ENCODE results near the gene SF1. TPM values are rescaled to one million over a fixed set of nuclear protein-coding genes. Genes with fewer than 3 reads are reported as not detected.

The SF1 gene, protein sequence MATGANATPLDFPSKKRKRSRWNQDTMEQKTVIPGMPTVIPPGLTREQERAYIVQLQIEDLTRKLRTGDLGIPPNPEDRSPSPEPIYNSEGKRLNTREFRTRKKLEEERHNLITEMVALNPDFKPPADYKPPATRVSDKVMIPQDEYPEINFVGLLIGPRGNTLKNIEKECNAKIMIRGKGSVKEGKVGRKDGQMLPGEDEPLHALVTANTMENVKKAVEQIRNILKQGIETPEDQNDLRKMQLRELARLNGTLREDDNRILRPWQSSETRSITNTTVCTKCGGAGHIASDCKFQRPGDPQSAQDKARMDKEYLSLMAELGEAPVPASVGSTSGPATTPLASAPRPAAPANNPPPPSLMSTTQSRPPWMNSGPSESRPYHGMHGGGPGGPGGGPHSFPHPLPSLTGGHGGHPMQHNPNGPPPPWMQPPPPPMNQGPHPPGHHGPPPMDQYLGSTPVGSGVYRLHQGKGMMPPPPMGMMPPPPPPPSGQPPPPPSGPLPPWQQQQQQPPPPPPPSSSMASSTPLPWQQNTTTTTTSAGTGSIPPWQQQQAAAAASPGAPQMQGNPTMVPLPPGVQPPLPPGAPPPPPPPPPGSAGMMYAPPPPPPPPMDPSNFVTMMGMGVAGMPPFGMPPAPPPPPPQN
- total RNA-seq: 100 to 1,000 TPM in 5 of 6 donors, 10 to 100 TPM in 1; 99.8 to 153 (median 124) TPM
- polyA plus RNA-seq: 100 to 1,000 TPM; 140 to 181 TPM

DNA sequence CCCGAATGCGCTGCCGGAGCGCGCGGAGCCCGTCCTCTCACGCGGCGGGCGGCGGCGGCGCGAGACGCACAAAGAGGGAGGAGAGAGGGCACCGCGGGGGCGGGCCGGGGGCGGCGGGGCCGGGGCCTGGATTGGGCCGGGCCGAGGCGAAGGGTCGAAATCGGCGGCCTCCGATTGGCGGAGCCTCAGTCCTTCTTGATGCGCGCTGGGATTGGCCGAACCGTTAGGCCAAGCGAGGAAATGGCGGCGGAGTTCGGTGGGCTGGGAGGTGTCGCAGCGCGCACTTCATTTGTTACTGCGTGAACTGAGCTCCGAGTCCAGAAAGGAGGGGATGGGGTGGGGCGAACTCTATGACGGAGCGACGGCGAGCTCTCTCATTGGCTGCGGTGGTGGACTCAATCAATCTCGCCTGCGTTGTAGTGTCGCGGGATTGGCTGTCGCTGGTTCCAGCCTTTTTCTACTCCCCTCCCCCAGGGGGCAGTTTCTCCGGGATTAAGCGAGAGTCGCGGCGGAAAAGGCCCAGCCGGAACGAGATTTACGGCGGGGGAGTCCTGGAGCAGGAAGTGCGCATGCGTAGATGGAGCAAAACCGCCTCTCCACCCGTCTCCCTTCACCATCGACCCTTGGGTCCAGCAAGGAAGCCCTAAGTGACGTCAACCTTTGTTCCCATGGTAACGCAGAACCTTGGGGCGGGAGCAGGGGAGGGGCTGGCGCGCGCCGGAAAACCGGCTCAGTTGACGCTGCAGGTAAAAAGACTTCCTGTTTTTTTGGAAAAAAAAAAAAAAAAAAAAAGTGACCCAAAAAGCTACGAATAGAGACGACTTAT lies at the start of gene SF1:
Gene SF1 (minus strand): TSS at position 70 of the 826 bp plus-strand sequence. CDS start 150 bp downstream, outside the sequence.
- peaks cover 0 to 29% (median 17%) of the 10 kb centered on the region in 3 donors for H3K36me3 ChIP-seq
- ATAC-seq: peak; percentile 83 to 94 (median 88)
- no peaks in the 10 kb centered on the region for H3K9me3 ChIP-seq
- H3K4me1 ChIP-seq: peaks cover 0 to 26% (median 25%) of the 10 kb centered on the region in 3 donors
- peak; percentile 93 to 100 (median 99) for DNase-seq
- H3K27me3 ChIP-seq: no peaks in the 10 kb centered on the region
- H3K4me3 ChIP-seq: peak within 1 kb of the TSS; percentile 89 to 99 (median 98)
- TF ChIP-seq, protein P1, sequence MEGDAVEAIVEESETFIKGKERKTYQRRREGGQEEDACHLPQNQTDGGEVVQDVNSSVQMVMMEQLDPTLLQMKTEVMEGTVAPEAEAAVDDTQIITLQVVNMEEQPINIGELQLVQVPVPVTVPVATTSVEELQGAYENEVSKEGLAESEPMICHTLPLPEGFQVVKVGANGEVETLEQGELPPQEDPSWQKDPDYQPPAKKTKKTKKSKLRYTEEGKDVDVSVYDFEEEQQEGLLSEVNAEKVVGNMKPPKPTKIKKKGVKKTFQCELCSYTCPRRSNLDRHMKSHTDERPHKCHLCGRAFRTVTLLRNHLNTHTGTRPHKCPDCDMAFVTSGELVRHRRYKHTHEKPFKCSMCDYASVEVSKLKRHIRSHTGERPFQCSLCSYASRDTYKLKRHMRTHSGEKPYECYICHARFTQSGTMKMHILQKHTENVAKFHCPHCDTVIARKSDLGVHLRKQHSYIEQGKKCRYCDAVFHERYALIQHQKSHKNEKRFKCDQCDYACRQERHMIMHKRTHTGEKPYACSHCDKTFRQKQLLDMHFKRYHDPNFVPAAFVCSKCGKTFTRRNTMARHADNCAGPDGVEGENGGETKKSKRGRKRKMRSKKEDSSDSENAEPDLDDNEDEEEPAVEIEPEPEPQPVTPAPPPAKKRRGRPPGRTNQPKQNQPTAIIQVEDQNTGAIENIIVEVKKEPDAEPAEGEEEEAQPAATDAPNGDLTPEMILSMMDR (IDR thresholded peaks at IDR 0.05): no peak
- WGBS, 2 donors: 0 to 1% methylated on average over 61 to 80 of the region's 80 CpGs
- peak within 1 kb of the TSS; percentile 98 to 100 (median 99) for H3K27ac ChIP-seq
- peak; percentile 98 for FAIRE-seq
- intact Hi-C loops (cut with DNase I): no loop called here

DNA sequence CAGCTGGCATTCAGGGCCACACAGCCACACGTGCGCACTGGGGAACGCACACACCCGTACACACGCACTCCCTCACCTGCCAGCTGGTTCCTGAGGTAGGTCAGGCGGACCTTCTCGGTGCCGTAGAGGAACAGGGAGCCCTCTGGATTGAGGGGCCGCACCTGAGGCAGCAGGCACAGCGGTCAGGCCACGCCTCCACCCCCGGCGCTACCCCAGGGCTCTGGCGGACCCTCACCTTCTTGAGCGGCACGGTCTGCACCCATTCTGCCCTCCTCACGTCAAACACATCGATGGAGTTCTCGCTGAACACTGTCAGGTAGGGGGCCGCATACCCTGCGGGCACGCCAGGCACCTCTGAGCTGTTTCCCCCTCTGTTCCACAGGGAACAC lies 49.1 kb upstream of the SF1 start:
- H3K4me1 ChIP-seq: no peaks in the 10 kb centered on the region
- FAIRE-seq: no peak
- no peak for ATAC-seq
- no peak for DNase-seq
- 95% methylated on average over 21 to 22 of the region's 22 CpGs for WGBS, 2 donors
- peaks cover 0 to 47% (median 5%) of the 10 kb centered on the region in 3 donors for H3K36me3 ChIP-seq
- H3K4me3 ChIP-seq: no peak overlapping the region
- H3K9me3 ChIP-seq: no peaks in the 10 kb centered on the region
- H3K27ac ChIP-seq: no peak overlapping the region
- no peaks in the 10 kb centered on the region for H3K27me3 ChIP-seq
- intact Hi-C loops (cut with DNase I): no loop called here
- TF ChIP-seq, protein P1 (IDR thresholded peaks at IDR 0.05): no peak

GRCh38 chr11:64826578-64827450 lies 48.5 kb upstream of the SF1 start:
- DNase-seq: peak in 1 of 6 donors; percentile 43
- 93 to 94% methylated on average over 52 of the region's 52 CpGs for WGBS, 2 donors
- Histone ChIP-seq H3K36me3 (peaks cover 0 to 40% (median 5%) of the 10 kb centered on the region in 3 donors), H3K9me3 (no peaks in the 10 kb centered on the region), H3K4me1 (no peaks in the 10 kb centered on the region), H3K27me3 (no peaks in the 10 kb centered on the region), H3K27ac (no peak overlapping the region), H3K4me3 (no peak overlapping the region)
- ATAC-seq: peak in 1 of 4 donors; percentile 6
- intact Hi-C loops (cut with DNase I): no loop called here
- no peak for FAIRE-seq
- TF ChIP-seq, protein P1 (IDR thresholded peaks at IDR 0.05): no peak

GRCh38 chr11:64826062-64826461 lies 47.7 kb upstream of the SF1 start:
- peaks cover 0 to 33% (median 5%) of the 10 kb centered on the region in 3 donors for H3K36me3 ChIP-seq
- H3K4me1 ChIP-seq: no peaks in the 10 kb centered on the region
- H3K4me3 ChIP-seq: no peak overlapping the region
- H3K9me3 ChIP-seq: no peaks in the 10 kb centered on the region
- ATAC-seq (no peak), FAIRE-seq (no peak), DNase-seq (no peak)
- H3K27me3 ChIP-seq: no peaks in the 10 kb centered on the region
- no peak overlapping the region for H3K27ac ChIP-seq
- intact Hi-C loops (cut with DNase I): no loop called here
- 78 to 82% methylated on average over 7 of the region's 7 CpGs for WGBS, 2 donors
- TF ChIP-seq, protein P1 (IDR thresholded peaks at IDR 0.05): no peak
